GM12878 (cell line): Measurements from ENCODE around the gene EFNA1. TPM values are rescaled to one million over a fixed set of nuclear protein-coding genes. Genes with fewer than 3 reads are reported as not detected.

Experiments used
- ATAC-seq: fragments of 200-7000 bp; cut with Tn5 transposase; 3 replicates; pipeline ENCODE4 v1.9.1; 2020; ENCODE audit warnings: mild to moderate bottlenecking, moderate library complexity
- Bru-seq: library from RNA; stranded (reverse); fragments of 400-500 nt; gene quantifications from one replicate; lab custom pipeline; 2021; lab: Mats Ljungman, UMichigan
- BruChase-seq, 2 experiments: library from RNA; stranded (reverse); fragments of 400-500 nt; gene quantifications; one replicate each; lab custom pipeline; 2021; lab: Mats Ljungman, UMichigan
- BruUV-seq: library from RNA; stranded (reverse); fragments of 400-500 nt; replicated peaks from 2 replicates; lab custom pipeline; 2021; lab: Mats Ljungman, UMichigan
- CTCF ChIA-PET: fragments of 300-600 bp; sonication (Branson Sonifier 250); formaldehyde crosslinking; extraction: SDS; loops from one replicate; lab custom pipeline; 2021; ENCODE audit warnings: inconsistent platforms; lab: Yijun Ruan, JAX
- POLR2A ChIA-PET: fragments of 350-600 bp; formaldehyde crosslinking; extraction: SDS; loops from one replicate; lab custom pipeline; 2021; ENCODE audit warnings: inconsistent platforms; lab: Charles Lee
- RAD21 ChIA-PET: fragments of 300-600 bp; sonication (Branson Sonifier 250); formaldehyde crosslinking; loops from one replicate; lab custom pipeline; 2023; ENCODE audit warnings: antibody characterized with exemption; ENCODE audit not compliant: unreplicated experiment; lab: Charles Lee
- SMC1A ChIA-PET: fragments of 300-600 bp; sonication (Branson Sonifier 250); formaldehyde crosslinking; loops from one replicate; lab custom pipeline; 2023; ENCODE audit not compliant: unreplicated experiment, uncharacterized antibody; lab: Charles Lee
- DNase-seq: peaks from one replicate; pipeline ENCODE4 v3.0.0-alpha.2; 2011; ENCODE audit warnings: low read depth, low spot score
- FAIRE-seq: peaks from 3 replicates; lab custom pipeline; 2011; peaks lifted over from hg19 to GRCh38; lab: Jason Lieb, UNC
- H2AFZ ChIP-seq: 2 replicates; pipeline ENCODE4 v1.6.0; 2011; ENCODE audit warnings: low read depth, low read length, control low read depth; ENCODE audit not compliant: control insufficient read depth
- H3K27ac ChIP-seq: 2 replicates; pipeline ENCODE4 v1.5.1; 2011; ENCODE audit warnings: control low read depth; ENCODE audit not compliant: control insufficient read depth, insufficient read depth
- H3K27me3 ChIP-seq, 2 experiments: replicated peaks in 1 of 2; 2 replicates each; pipeline versions ENCODE4 v1.6.0 to v1.6.1; 2011; ENCODE audit warnings: low read length in 1 of 2; ENCODE audit not compliant: control insufficient read depth in 2 of 2, insufficient read depth in 2 of 2
- H3K36me3 ChIP-seq, 2 experiments: 2 replicates each; pipeline ENCODE4 v1.5.1; 2011; ENCODE audit warnings: low read length in 1 of 2; ENCODE audit not compliant: control insufficient read depth in 2 of 2, insufficient read depth in 2 of 2
- H3K4me1 ChIP-seq: 2 replicates; pipeline ENCODE4 v1.6.1; 2011; ENCODE audit warnings: mild to moderate bottlenecking, low read length, moderate library complexity, mixed read lengths; ENCODE audit not compliant: control insufficient read depth, insufficient read depth
- H3K4me2 ChIP-seq: 2 replicates; pipeline ENCODE4 v1.6.0; 2011; ENCODE audit warnings: control low read depth; ENCODE audit not compliant: control insufficient read depth, insufficient read depth
- H3K4me3 ChIP-seq: fragments of 200-600 bp; sonication (generic); 2 replicates; pipeline ENCODE4 v1.5.1; 2016
- H3K79me2 ChIP-seq: 2 replicates; pipeline ENCODE4 v1.6.0; 2011; ENCODE audit warnings: low read length; ENCODE audit not compliant: control insufficient read depth, insufficient read depth
- H3K9ac ChIP-seq: 2 replicates; pipeline ENCODE4 v1.8.0; 2011; ENCODE audit warnings: low read length, control low read depth, mixed read lengths; ENCODE audit not compliant: control insufficient read depth, insufficient read depth
- H3K9me3 ChIP-seq: replicated peaks from 3 replicates; pipeline ENCODE4 v1.5.1; 2011; ENCODE audit warnings: mild to moderate bottlenecking, low read length; ENCODE audit not compliant: control insufficient read depth, insufficient read depth
- H4K20me1 ChIP-seq: 2 replicates; pipeline ENCODE4 v1.6.0; 2011; ENCODE audit not compliant: control insufficient read depth, insufficient read depth
- BHLHE40 ChIP-seq, 2 experiments: fragments of 450-650 bp in 1 of 2; IDR thresholded peaks; 2 replicates each; pipeline ENCODE4 v1.6.1; 2011 to 2017; ENCODE audit warnings: low read depth in 2 of 2, borderline replicate concordance in 1 of 2, improper control_type of control experiment in 1 of 2, low read length in 1 of 2, mild to moderate bottlenecking in 1 of 2
- BMI1 ChIP-seq: fragments of 450-650 bp; IDR thresholded peaks from 2 replicates; pipeline ENCODE4 v1.6.1; 2016; ENCODE audit warnings: mild to moderate bottlenecking, moderate library complexity, borderline replicate concordance
- GATAD2B ChIP-seq: fragments of 450-650 bp; conservative IDR thresholded peaks from 2 replicates; pipeline ENCODE4 v1.6.1; 2017; ENCODE audit warnings: low read depth, mild to moderate bottlenecking, moderate library complexity
- IKZF1 ChIP-seq: fragments of 450-650 bp; conservative IDR thresholded peaks from 2 replicates; pipeline ENCODE4 v1.6.1; 2017; ENCODE audit warnings: antibody characterized with exemption, mild to moderate bottlenecking
- RBBP5 ChIP-seq: fragments of 200-600 bp; sonication (generic); conservative IDR thresholded peaks from 2 replicates; pipeline ENCODE4 v1.6.1; 2016
- SUZ12 ChIP-seq: fragments of 200-600 bp; sonication (generic); IDR thresholded peaks from one replicate; pipeline ENCODE4 v1.6.1; 2018; ENCODE audit warnings: antibody characterized with exemption, mild to moderate bottlenecking; ENCODE audit not compliant: unreplicated experiment
- TCF7 ChIP-seq: IDR thresholded peaks from 2 replicates; pipeline ENCODE4 v1.6.1; 2014; ENCODE audit warnings: antibody characterized with exemption, borderline replicate concordance
- WGBS: methylation state at CpG from one replicate; pipeline ENCODE4 v1.1.6; 2016; ENCODE audit warnings: low lambda C conversion rate; ENCODE audit not compliant: insufficient replicate concordance, insufficient coverage; ENCODE audit errors: missing lambda C conversion rate; 5-methylcytosine and 5-hydroxymethylcytosine counted together
- in situ Hi-C: fragments of 300-500 bp; cut with MboI; formaldehyde crosslinking; loops from 9 replicates; pipeline ENCODE4 v1.14.3; 2018; ENCODE audit warnings: mixed read lengths
- intact Hi-C: fragments of 100-400 bp; cut with micrococcal nuclease; formaldehyde crosslinking; loops from one replicate; pipeline ENCODE4 v1.14.2; 2022; ENCODE audit not compliant: unreplicated experiment
- long read RNA-seq, 2 experiments: library from polyadenylated mRNA; unstranded; transcript quantifications; one replicate each; pipeline ENCODE4 v2.0.0, GENCODE V29; 2019 to 2020
- polyA minus RNA-seq, 3 experiments: library from RNA; depleted of rRNA, polyadenylated mRNA; stranded (reverse); fragments of >200 nt; gene quantifications; 2 replicates each; pipeline ENCODE4 v1.2.3, GENCODE V29; 2011
- polyA plus RNA-seq, 11 experiments: library from polyadenylated mRNA; depleted of rRNA in 4 of 11; unstranded in 6 of 11; stranded (reverse) in 5 of 11; fragments of >200 nt; fragmentation: Nextera tagmentation in 4 of 11; fragmentation: Illumina TruSeq in 1 of 11; extraction: Ambion mirVana in 4 of 11; extraction: Trizol in 1 of 11; gene quantifications; 1 replicate in 1 of 11; 2 replicates in 10 of 11; pipeline versions ENCODE4 v1.2.1 to v1.2.3, GENCODE V29; 2011 to 2016; ENCODE audit warnings: inconsistent platforms in 2 of 11, missing spikeins in 2 of 11, low read depth in 1 of 11
- total RNA-seq, 4 experiments: library from RNA; depleted of rRNA in 3 of 4; stranded (reverse); fragments of >200 nt in 3 of 4; fragmentation: Illumina TruSeq in 1 of 4; extraction: Trizol in 1 of 4; gene quantifications; 2 replicates each; pipeline versions ENCODE4 v1.2.1 to v1.2.3, GENCODE V29; 2013 to 2021

The EFNA1 gene, protein sequence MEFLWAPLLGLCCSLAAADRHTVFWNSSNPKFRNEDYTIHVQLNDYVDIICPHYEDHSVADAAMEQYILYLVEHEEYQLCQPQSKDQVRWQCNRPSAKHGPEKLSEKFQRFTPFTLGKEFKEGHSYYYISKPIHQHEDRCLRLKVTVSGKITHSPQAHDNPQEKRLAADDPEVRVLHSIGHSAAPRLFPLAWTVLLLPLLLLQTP
- 1.3 and 1.4 TPM in 2 replicates for total RNA-seq (2013; cell fraction: nucleolus; rRNA removed)
- total RNA-seq (2014; rRNA removed) (0.05 TPM in 1 of 2 replicates, not detected in the other), total RNA-seq (2014; rRNA removed; fragmentation: Illumina TruSeq; extraction: Trizol) (not detected in 2 replicates), total RNA-seq (2021) (0.28 TPM in 1 of 2 replicates, not detected in the other), polyA plus RNA-seq (2011; rRNA removed) (4.6 and 7.5 TPM in 2 replicates), polyA plus RNA-seq (2014; fragmentation: Illumina TruSeq; extraction: Trizol) (0.13 TPM in 1 of 2 replicates, not detected in the other), polyA plus RNA-seq (2014; fragmentation: Nextera tagmentation; extraction: Ambion mirVana) (under 1 TPM in 1 of 2 experiments, not detected in 1; 0.19 TPM), polyA plus RNA-seq (2014; rRNA removed) (not detected in 2 replicates), polyA plus RNA-seq (2016; fragmentation: Nextera tagmentation; extraction: Ambion mirVana) (under 1 TPM; 0.13 to 0.44 TPM), polyA minus RNA-seq (2011; rRNA and poly(A)+ RNA removed) (6.3 and 7.3 TPM in 2 replicates), Bru-seq, nascent RNA (percentile 38 among the genes with signal in this experiment), BruChase-seq, experiment 1, labeled RNA remaining after a 6-hour chase (percentile 26 among the genes with signal in this experiment), BruChase-seq, experiment 2, labeled RNA remaining after a 2-hour chase (percentile 37 among the genes with signal in this experiment)
- polyA plus RNA-seq (2011; ENCODE audit: low read depth) = not detected
- 7.8 and 9.4 TPM in 2 replicates for polyA plus RNA-seq (2011; cell fraction: cytosol; rRNA removed)
- polyA plus RNA-seq (2011; cell fraction: nucleus; rRNA removed) = 4.4 and 8.5 TPM in 2 replicates
- 0.18 and 0.55 TPM in 2 replicates for polyA plus RNA-seq (2012)
- polyA minus RNA-seq (2011; cell fraction: cytosol; rRNA and poly(A)+ RNA removed) = 10.4 and 11.4 TPM in 2 replicates
- 2.4 and 3.7 TPM in 2 replicates for polyA minus RNA-seq (2011; cell fraction: nucleus; rRNA and poly(A)+ RNA removed)
- long read RNA-seq, experiment 1, partial matches to known transcripts = 1 of 2 reads
- long read RNA-seq, experiment 1, other reads (novel, unspliced or antisense) = 0 of 2 reads
- long read RNA-seq, experiment 2, partial matches to known transcripts = 1 of 5 reads
- long read RNA-seq, experiment 2, other reads (novel, unspliced or antisense) = 0 of 5 reads

DNA sequence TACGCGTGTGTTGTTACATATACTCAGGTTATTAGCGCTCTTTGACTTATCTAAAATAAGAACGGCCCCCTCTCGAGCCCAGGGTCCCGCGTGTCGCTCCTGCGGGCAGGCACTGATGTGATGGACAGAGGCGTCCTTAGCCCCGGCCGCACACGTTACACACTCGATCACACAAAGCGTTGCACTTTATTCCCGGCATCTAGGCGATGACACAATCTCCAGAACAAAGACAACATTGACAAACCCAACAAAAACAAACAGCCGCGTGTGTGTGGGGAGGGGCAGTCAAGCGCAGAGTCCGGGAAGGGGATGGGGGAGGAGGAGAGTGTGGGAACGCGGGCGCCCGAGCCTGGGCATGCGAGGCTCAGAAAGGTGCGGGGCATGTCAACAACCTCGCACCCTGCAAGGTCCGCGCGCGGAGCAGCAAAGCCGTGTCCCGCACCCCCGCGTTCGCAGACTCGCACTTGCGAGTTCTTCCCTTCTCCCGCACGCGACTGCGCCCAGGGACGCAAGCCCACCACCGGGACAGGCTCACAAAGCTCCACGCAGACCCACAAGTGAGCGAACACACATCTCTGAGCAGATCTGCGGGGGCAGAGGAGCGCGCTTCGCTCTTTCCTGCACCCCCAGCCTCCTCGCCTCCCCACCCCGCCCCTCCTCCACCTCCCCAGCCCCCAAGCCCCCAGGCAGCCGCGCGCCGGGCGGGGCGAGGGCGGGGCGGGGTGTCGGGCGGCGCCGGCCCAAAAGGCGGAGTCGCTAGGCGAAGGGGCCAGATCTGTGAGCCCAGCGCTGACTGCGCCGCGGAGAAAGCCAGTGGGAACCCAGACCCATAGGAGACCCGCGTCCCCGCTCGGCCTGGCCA lies at the start of gene EFNA1:
TSS of gene EFNA1 (plus strand) at position 772 of the 862 bp plus-strand sequence. CDS start 102 bp downstream, outside the sequence.
- peak; percentile 69 for TF ChIP-seq SUZ12
- peak; percentile 16; the same call in 1 of the 2 replicates for TF ChIP-seq GATAD2B
- peak in 1 of 2 experiments; percentile 59; a peak in 2 of 4 replicates for TF ChIP-seq BHLHE40 (IDR thresholded peaks at IDR 0.05; ENCODE audit: borderline replicate concordance in 1 of 2, low read depth in 2 of 2, low read length in 1 of 2)
- TF ChIP-seq TCF7 = no peak
- no peak for TF ChIP-seq RBBP5
- peak; percentile 34; the same call in 1 of the 2 replicates for TF ChIP-seq BMI1
- peak; percentile 28; the same call in 1 of the 2 replicates for TF ChIP-seq IKZF1
- no TSS peak for BruUV-seq
- Histone ChIP-seq H3K79me2 (no peaks in the 10 kb centered on the region), H3K4me1 (peaks cover 14% of the 10 kb centered on the region), H3K4me2 (peak within 1 kb of the TSS; percentile 75), H3K36me3 (no peaks in the 10 kb centered on the region), H3K4me3 (peak within 1 kb of the TSS; percentile 34; the same call in 1 of the 2 replicates), H3K27me3 (peaks cover 14 to 24% of the 10 kb centered on the region in 2 experiments), H3K9me3 (no peaks in the 10 kb centered on the region), H3K27ac (no peak within 1 kb of the TSS), H2AFZ (peak within 1 kb of the TSS; percentile 15), H4K20me1 (no peaks in the 10 kb centered on the region), H3K9ac (peak within 1 kb of the TSS; percentile 38; the same call in 1 of the 2 replicates)
- ChIA-PET SMC1A (no interaction called here), CTCF (interaction anchor here (1.1 kb wide), 1 partner anchor 13 kb away, joined by 4 read pairs; no protein-coding TSS in a partner anchor), RAD21 (interaction anchor here (1.2 kb wide), 1 partner anchor 42 kb away, joined by 4 read pairs; no protein-coding TSS in a partner anchor), POLR2A (no interaction called here)
- no peak for DNase-seq
- no peak for FAIRE-seq
- ATAC-seq = peak; percentile 78
- 10% methylated on average over 56 of the region's 76 CpGs for WGBS
- intact Hi-C loops (no loop called here), in situ Hi-C loops (no loop called here)
